ENCODE measurements around the gene EDN1.

DNA sequence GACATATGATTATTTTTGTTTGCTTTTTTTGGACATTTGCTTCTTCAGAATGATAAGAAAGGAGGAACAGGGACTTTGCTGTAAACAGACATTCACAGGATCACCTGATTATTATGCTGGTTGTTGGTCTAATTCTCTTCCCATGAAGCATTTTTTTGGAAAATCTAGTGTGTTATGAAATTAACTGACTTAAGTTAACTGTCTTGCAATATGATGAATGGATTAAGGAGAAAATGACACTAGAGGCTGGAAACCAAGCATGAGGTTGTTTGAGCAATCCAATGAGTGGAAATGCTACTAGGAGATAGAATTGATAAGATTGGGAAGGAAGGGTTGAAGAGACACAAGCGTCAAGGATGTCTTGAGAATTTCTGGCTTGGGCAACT is 13.2 kb upstream of the EDN1 start:
- TF ChIP-seq, protein P1, sequence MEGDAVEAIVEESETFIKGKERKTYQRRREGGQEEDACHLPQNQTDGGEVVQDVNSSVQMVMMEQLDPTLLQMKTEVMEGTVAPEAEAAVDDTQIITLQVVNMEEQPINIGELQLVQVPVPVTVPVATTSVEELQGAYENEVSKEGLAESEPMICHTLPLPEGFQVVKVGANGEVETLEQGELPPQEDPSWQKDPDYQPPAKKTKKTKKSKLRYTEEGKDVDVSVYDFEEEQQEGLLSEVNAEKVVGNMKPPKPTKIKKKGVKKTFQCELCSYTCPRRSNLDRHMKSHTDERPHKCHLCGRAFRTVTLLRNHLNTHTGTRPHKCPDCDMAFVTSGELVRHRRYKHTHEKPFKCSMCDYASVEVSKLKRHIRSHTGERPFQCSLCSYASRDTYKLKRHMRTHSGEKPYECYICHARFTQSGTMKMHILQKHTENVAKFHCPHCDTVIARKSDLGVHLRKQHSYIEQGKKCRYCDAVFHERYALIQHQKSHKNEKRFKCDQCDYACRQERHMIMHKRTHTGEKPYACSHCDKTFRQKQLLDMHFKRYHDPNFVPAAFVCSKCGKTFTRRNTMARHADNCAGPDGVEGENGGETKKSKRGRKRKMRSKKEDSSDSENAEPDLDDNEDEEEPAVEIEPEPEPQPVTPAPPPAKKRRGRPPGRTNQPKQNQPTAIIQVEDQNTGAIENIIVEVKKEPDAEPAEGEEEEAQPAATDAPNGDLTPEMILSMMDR (IDR thresholded peaks at IDR 0.05; ENCODE audit: insufficient read depth, low read depth, low read length) = no peak
- no peak for TF ChIP-seq EZH2 (IDR thresholded peaks at IDR 0.05; ENCODE audit: insufficient read depth, low read length)

Data from astrocyte (in vitro differentiated cells and primary cell).